HFF-Myc (cell line): Measurements from ENCODE around the gene ANKRD23.
"Not testable (repeated sequence)": the region's sequence is repeated elsewhere in the genome, so short reads cannot be mapped to it uniquely, and the experiment has no call there.

Experiments
- DNase-seq: peaks from one replicate; pipeline ENCODE4 v3.0.0-alpha.2; 2011; ENCODE audit warnings: low read depth; ENCODE audit errors: extremely low read depth
- H3K4me3 ChIP-seq: replicated peaks from 2 replicates; pipeline ENCODE4 v1.5.1; 2011; ENCODE audit warnings: low read depth, mild to moderate bottlenecking, control low read depth, low read length
- CTCF ChIP-seq: IDR thresholded peaks from 2 replicates; pipeline ENCODE4 v1.5.1; 2012; ENCODE audit warnings: mild to moderate bottlenecking, low read depth, low read length, control low read depth; ENCODE audit errors: missing control alignments

ANKRD23 gene

DNA sequence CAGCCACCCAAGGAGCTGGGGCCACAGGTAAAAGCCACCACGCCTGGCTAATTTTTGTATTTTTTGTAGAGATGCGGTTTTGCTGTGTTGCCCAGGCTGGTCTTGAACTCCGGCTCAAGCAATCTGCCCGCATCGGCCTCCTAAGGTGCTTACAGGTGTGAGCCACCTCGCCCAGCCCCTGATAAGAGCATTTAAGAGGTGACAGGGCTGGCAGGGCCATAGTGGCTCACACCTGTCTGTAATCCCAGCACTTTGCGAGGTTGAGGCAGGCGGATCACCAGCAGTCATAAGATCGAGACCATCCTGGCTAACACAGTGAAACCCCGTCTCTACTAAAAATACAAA lies 36.7 kb downstream of the ANKRD23 start:
- no peak for DNase-seq
- H3K4me3 ChIP-seq, result no peak overlapping the region
- no peak for TF ChIP-seq CTCF

GRCh38 chr2:96806468-96807126 lies 37.2 kb downstream of the ANKRD23 start:
- no peak for TF ChIP-seq CTCF
- DNase-seq, result no peak
- H3K4me3 ChIP-seq, result no peak overlapping the region

DNA sequence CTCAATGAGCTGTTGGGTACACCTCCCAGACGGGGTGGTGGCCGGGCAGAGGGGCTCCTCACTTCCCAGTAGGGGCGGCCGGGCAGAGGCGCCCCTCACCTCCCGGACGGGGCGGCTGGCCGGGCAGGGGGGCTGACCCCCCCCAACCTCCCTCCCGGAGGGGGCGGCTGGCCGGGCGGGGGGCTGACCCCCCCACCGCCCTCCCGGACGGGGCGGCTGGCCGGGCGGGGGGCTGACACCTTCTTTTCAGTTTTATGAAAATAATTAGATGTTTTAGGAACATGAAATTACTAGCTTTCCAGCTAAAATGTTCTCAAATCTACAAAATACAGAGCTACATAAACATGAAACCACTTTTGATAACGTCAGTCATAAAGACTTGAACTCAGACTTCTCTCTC lies 37.9 kb downstream of the ANKRD23 start:
- not testable (repeated sequence) for H3K4me3 ChIP-seq, DNase-seq

DNA sequence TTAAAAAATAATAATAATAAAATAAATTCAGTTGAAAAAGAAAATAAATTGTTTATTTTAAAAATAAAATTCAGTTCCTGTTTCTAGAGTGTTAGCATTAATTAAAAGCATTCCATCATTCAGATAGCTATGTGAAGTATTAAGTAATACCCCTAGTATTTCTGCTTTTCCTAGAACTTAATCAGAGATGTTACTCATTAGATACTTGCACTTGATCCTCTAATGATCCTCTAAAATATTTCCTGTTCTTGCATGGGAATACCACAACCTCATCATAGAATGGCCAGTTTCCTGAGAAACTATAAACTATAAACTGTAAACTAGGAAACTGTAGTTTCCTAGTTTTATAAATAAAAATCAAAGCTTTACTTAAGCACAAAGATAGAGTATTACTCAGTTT lies 38.8 kb downstream of the ANKRD23 start:
- H3K4me3 ChIP-seq, result no peak overlapping the region
- DNase-seq, result no peak
- TF ChIP-seq CTCF, result no peak

DNA sequence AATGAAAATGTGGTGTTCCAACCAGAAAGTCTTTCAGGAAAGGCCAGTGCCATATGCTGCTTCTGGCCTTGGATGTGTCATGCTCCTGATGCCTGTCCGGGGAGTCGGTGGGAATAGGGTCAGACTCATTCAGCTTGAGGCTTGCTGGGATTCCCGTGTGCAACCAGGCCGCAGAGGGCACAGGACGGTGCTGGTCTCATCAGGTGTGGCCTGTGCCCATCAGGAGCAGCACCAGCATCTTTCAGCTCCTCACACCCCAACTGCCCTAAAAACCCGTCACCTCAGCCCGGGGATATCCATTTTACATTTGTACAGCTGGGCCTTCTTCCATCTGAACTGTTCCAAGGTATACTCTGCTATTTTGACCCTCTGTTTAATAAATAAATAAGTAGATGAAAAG lies 41.1 kb downstream of the ANKRD23 start:
- H3K4me3 ChIP-seq, result no peak overlapping the region
- DNase-seq, result no peak
- TF ChIP-seq CTCF, result no peak

- no peak for TF ChIP-seq CTCF
- no peak for DNase-seq
- no peak overlapping the region for H3K4me3 ChIP-seq
These were observed 41.8 kb downstream of the ANKRD23 start for GRCh38 chr2:96801786-96802595.

GRCh38 chr2:96801005-96801785 lies 42.6 kb downstream of the ANKRD23 start:
- DNase-seq, result no peak
- no peak overlapping the region for H3K4me3 ChIP-seq

More at GRCh38 chr2:96801005-96801785, 42.6 kb downstream of the ANKRD23 start:
- TF ChIP-seq CTCF, result peak; percentile 73
